HUES64 (cell line): ENCODE results near the gene TTLL5.
"Not testable (repeated sequence)": the region's sequence is repeated elsewhere in the genome, so short reads cannot be mapped to it uniquely, and the experiment has no call there.

Source experiments
- H3K27ac ChIP-seq: 2 replicates; pipeline ENCODE4 v1.7.0; 2013; ENCODE audit warnings: low read depth, low read length, inconsistent platforms
- H3K27me3 ChIP-seq: 2 replicates; pipeline ENCODE4 v1.6.1; 2013; ENCODE audit warnings: mild to moderate bottlenecking, low read length; ENCODE audit not compliant: insufficient read depth
- H3K36me3 ChIP-seq: 2 replicates; pipeline ENCODE4 v1.6.1; 2013; ENCODE audit warnings: mild to moderate bottlenecking, low read length; ENCODE audit not compliant: insufficient read depth
- H3K4me1 ChIP-seq: 2 replicates; pipeline ENCODE4 v1.6.1; 2013; ENCODE audit warnings: mild to moderate bottlenecking, low read length, moderate library complexity; ENCODE audit not compliant: insufficient read depth
- H3K4me3 ChIP-seq: 2 replicates; pipeline ENCODE4 v1.5.1; 2013; ENCODE audit warnings: mild to moderate bottlenecking, low read length, moderate library complexity
- H3K9ac ChIP-seq: 2 replicates; pipeline ENCODE4 v1.6.1; 2013; ENCODE audit warnings: mild to moderate bottlenecking, low read depth, low read length
- H3K9me3 ChIP-seq: 2 replicates; pipeline ENCODE4 v1.6.1; 2013; ENCODE audit warnings: low read depth, low read length; ENCODE audit not compliant: insufficient read depth
- WGBS: fragments of 150-250, 120-280 bp; methylation state at CpG from one replicate; pipeline ENCODE4 v1.1.7; 2013; ENCODE audit warnings: missing lambda C conversion rate; 5-methylcytosine and 5-hydroxymethylcytosine counted together

TTLL5 gene

GRCh38 chr14:75917946-75918335 lies 256.9 kb downstream of the TTLL5 start:
- Histone ChIP-seq H3K9me3 (no peaks in the 10 kb centered on the region), H3K4me1 (peaks cover 16% of the 10 kb centered on the region; the same call in 1 of the 2 replicates), H3K9ac (no peak overlapping the region), H3K4me3 (no peak overlapping the region), H3K27ac (no peak overlapping the region), H3K27me3 (no peaks in the 10 kb centered on the region), H3K36me3 (peaks cover 4% of the 10 kb centered on the region; the same call in 1 of the 2 replicates)
- WGBS = 87% methylated on average over 1 of the region's 1 CpG

- not testable (repeated sequence) for H3K4me3 ChIP-seq, H3K36me3 ChIP-seq, H3K9me3 ChIP-seq, H3K27me3 ChIP-seq, H3K9ac ChIP-seq, H3K27ac ChIP-seq
- H3K4me1 ChIP-seq = peaks cover 16% of the 10 kb centered on the region; the same call in 1 of the 2 replicates
- over 99% methylated on average over 4 of the region's 4 CpGs for WGBS
Measured at GRCh38 chr14:75920421-75920820, 259.4 kb downstream of the TTLL5 start.

GRCh38 chr14:75925141-75925840 lies 264.2 kb downstream of the TTLL5 start:
- H3K4me1 ChIP-seq, H3K27ac ChIP-seq, H3K27me3 ChIP-seq, H3K36me3 ChIP-seq, H3K4me3 ChIP-seq, H3K9ac ChIP-seq, H3K9me3 ChIP-seq: not testable (repeated sequence)
- WGBS = 97% methylated on average over 52 of the region's 54 CpGs

GRCh38 chr14:75926431-75927115 lies 265.5 kb downstream of the TTLL5 start:
- Histone ChIP-seq H3K36me3 (no peaks in the 10 kb centered on the region), H3K27me3 (no peaks in the 10 kb centered on the region), H3K9ac (no peak overlapping the region), H3K4me3 (no peak overlapping the region), H3K27ac (no peak overlapping the region), H3K9me3 (no peaks in the 10 kb centered on the region), H3K4me1 (no peaks in the 10 kb centered on the region)
- WGBS = 94% methylated on average over 3 of the region's 4 CpGs

- WGBS = 89% methylated on average over 6 of the region's 6 CpGs
- H3K27me3 ChIP-seq = no peaks in the 10 kb centered on the region
- no peaks in the 10 kb centered on the region for H3K9me3 ChIP-seq
- no peaks in the 10 kb centered on the region for H3K36me3 ChIP-seq
- no peak overlapping the region for H3K9ac ChIP-seq
- no peak overlapping the region for H3K4me3 ChIP-seq
- no peaks in the 10 kb centered on the region for H3K4me1 ChIP-seq
- H3K27ac ChIP-seq = no peak overlapping the region
Measured at GRCh38 chr14:75927564-75928087, 266.6 kb downstream of the TTLL5 start.

GRCh38 chr14:75928690-75929181 lies 267.7 kb downstream of the TTLL5 start:
- H3K4me3 ChIP-seq = no peak overlapping the region

GRCh38 chr14:75933712-75934296 lies 272.8 kb downstream of the TTLL5 start:
- Histone ChIP-seq H3K36me3 (no peaks in the 10 kb centered on the region), H3K27ac (no peak overlapping the region), H3K27me3 (no peaks in the 10 kb centered on the region), H3K4me1 (peaks cover 6% of the 10 kb centered on the region; the same call in 1 of the 2 replicates), H3K9me3 (no peaks in the 10 kb centered on the region), H3K4me3 (no peak overlapping the region), H3K9ac (no peak overlapping the region)
- WGBS = 99% methylated on average over 2 of the region's 2 CpGs

More at GRCh38 chr14:75928690-75929181, 267.7 kb downstream of the TTLL5 start:
- Histone ChIP-seq H3K4me1 (no peaks in the 10 kb centered on the region), H3K27me3 (no peaks in the 10 kb centered on the region), H3K27ac (no peak overlapping the region), H3K36me3 (no peaks in the 10 kb centered on the region), H3K9ac (no peak overlapping the region), H3K9me3 (no peaks in the 10 kb centered on the region)
- WGBS = 80% methylated on average over 5 of the region's 5 CpGs

GRCh38 chr14:75934998-75935628 lies 274.1 kb downstream of the TTLL5 start:
- Histone ChIP-seq H3K4me3 (no peak overlapping the region), H3K36me3 (no peaks in the 10 kb centered on the region), H3K27ac (no peak overlapping the region), H3K27me3 (no peaks in the 10 kb centered on the region), H3K4me1 (peaks cover 6% of the 10 kb centered on the region; the same call in 1 of the 2 replicates), H3K9me3 (no peaks in the 10 kb centered on the region), H3K9ac (no peak overlapping the region)
- 90% methylated on average over 1 of the region's 2 CpGs for WGBS

GRCh38 chr14:75939200-75939599 lies 278.2 kb downstream of the TTLL5 start:
- 60% methylated on average over 1 of the region's 1 CpG for WGBS
- Histone ChIP-seq H3K4me3 (no peak overlapping the region), H3K9ac (no peak overlapping the region), H3K9me3 (no peaks in the 10 kb centered on the region), H3K4me1 (peaks cover 6% of the 10 kb centered on the region; the same call in 1 of the 2 replicates), H3K27ac (no peak overlapping the region), H3K36me3 (no peaks in the 10 kb centered on the region), H3K27me3 (no peaks in the 10 kb centered on the region)

- 93% methylated on average over 4 of the region's 4 CpGs for WGBS
- Histone ChIP-seq H3K4me3 (no peak overlapping the region), H3K27ac (no peak overlapping the region)
Measured at GRCh38 chr14:75941030-75941429, 280.0 kb downstream of the TTLL5 start.

More at GRCh38 chr14:75941030-75941429, 280.0 kb downstream of the TTLL5 start:
- Histone ChIP-seq H3K9ac (no peak overlapping the region), H3K27me3 (no peaks in the 10 kb centered on the region), H3K4me1 (peaks cover 6% of the 10 kb centered on the region; the same call in 1 of the 2 replicates), H3K36me3 (no peaks in the 10 kb centered on the region), H3K9me3 (no peaks in the 10 kb centered on the region)
